H1 (cell line): ENCODE measurements around the gene ZFP90. TPM values are rescaled to one million over a fixed set of nuclear protein-coding genes. Genes with fewer than 3 reads are reported as not detected.

Source experiments
- polyA plus RNA-seq, 7 experiments: library from polyadenylated mRNA; depleted of rRNA in 3 of 7; stranded (reverse) in 5 of 7; unstranded in 2 of 7; fragments of >200 nt in 5 of 7; fragments of 200-250 nt in 2 of 7; gene quantifications; 1 replicate in 5 of 7; 2 replicates in 1 of 7; 4 replicates in 1 of 7; pipeline versions ENCODE4 v1.2.1 to v1.2.3, GENCODE V29; 2011 to 2013; ENCODE audit warnings: missing spikeins in 2 of 7, mixed read lengths in 2 of 7
- total RNA-seq: library from RNA; stranded (reverse); fragmentation: NEBNext Ultra II Directional; extraction: Animal tissue kit (Norgen Biotek cat#: 25700); gene quantifications from 2 replicates; pipeline ENCODE4 v1.2.1, GENCODE V29; 2021
- TF ChIP-seq, protein P1 (sequence below): IDR thresholded peaks from 2 replicates; pipeline ENCODE4 v1.6.1; 2012; ENCODE audit warnings: low read length, inconsistent platforms

Gene ZFP90
- total and polyA plus RNA-seq, 2 of the 8 experiments (the other 6 are each of a cell fraction or from before 2014, with no cell fraction given), result 10.3 to 19.1 TPM

DNA sequence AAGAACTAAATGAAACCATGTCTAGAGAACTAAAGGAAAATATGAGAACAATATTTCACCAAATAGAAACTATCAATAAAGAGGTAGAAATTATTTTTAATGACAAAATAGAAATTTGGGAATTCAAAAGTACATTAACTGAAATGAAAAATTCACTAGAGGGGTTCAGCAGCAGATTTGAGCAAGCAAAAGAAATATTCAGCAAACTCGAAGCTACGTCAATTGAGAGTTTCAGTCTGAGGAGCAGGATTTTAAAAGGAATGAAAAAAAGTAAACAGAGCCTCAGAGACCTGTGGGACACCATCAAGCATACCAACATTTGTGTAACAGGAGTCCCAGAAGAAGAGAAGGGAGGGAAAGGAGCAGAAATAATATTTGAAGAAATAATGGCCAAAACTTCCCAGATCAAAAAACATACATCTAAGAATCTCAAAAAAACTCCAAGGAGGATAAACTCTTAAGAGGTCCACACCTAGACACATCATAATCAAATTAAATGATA lies 38.3 kb downstream of the ZFP90 start (continued):
- TF ChIP-seq, protein P1, sequence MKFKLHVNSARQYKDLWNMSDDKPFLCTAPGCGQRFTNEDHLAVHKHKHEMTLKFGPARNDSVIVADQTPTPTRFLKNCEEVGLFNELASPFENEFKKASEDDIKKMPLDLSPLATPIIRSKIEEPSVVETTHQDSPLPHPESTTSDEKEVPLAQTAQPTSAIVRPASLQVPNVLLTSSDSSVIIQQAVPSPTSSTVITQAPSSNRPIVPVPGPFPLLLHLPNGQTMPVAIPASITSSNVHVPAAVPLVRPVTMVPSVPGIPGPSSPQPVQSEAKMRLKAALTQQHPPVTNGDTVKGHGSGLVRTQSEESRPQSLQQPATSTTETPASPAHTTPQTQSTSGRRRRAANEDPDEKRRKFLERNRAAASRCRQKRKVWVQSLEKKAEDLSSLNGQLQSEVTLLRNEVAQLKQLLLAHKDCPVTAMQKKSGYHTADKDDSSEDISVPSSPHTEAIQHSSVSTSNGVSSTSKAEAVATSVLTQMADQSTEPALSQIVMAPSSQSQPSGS, result no peak
